H1 (cell line): Measurements from ENCODE around the gene TXNDC5. TPM values are rescaled to one million over a fixed set of nuclear protein-coding genes. Genes with fewer than 3 reads are reported as not detected.

Experiments
- CTCF ChIA-PET: fragments of 300-600 bp; sonication (Branson Sonifier 250); formaldehyde crosslinking; loops from one replicate; lab custom pipeline; 2021; ENCODE audit not compliant: partially characterized antibody; lab: Charles Lee
- POLR2A ChIA-PET: fragments of 300-600 bp; sonication (Branson Sonifier 250); formaldehyde crosslinking; loops from one replicate; lab custom pipeline; 2021; ENCODE audit warnings: inconsistent platforms; ENCODE audit not compliant: partially characterized antibody; lab: Charles Lee
- DNase-seq, 2 experiments: peaks; one replicate each; pipeline versions ENCODE4 v3.0.0 to v3.0.0-alpha.2; 2010 to 2022; ENCODE audit warnings: low spot score in 2 of 2, low read depth in 1 of 2, mixed read lengths in 1 of 2
- FAIRE-seq: peaks from 2 replicates; lab custom pipeline; 2011; peaks lifted over from hg19 to GRCh38; lab: Jason Lieb, UNC
- H2AFZ ChIP-seq: 2 replicates; pipeline ENCODE4 v1.8.1; 2012; ENCODE audit warnings: low read length, inconsistent platforms
- H2AK5ac ChIP-seq: 2 replicates; pipeline ENCODE4 v1.6.1; 2013; ENCODE audit warnings: low read depth, low read length
- H2BK120ac ChIP-seq: replicated peaks from 2 replicates; pipeline ENCODE3; 2013; ENCODE audit warnings: low read depth, low read length, inconsistent platforms
- H2BK12ac ChIP-seq: 2 replicates; pipeline ENCODE4 v1.6.1; 2013; ENCODE audit warnings: low read depth, low read length
- H2BK15ac ChIP-seq: 2 replicates; pipeline ENCODE4 v1.6.1; 2013; ENCODE audit warnings: low read length
- H2BK20ac ChIP-seq: 2 replicates; pipeline ENCODE4 v1.6.1; 2013; ENCODE audit warnings: low read length
- H2BK5ac ChIP-seq: 2 replicates; pipeline ENCODE4 v1.6.1; 2013; ENCODE audit warnings: low read depth, low read length
- H3K14ac ChIP-seq: 2 replicates; pipeline ENCODE4 v1.6.1; 2013; ENCODE audit warnings: inconsistent platforms; ENCODE audit not compliant: insufficient read length
- H3K18ac ChIP-seq: 2 replicates; pipeline ENCODE4 v1.6.1; 2013; ENCODE audit warnings: low read length; ENCODE audit errors: extremely low read depth
- H3K23ac ChIP-seq: 2 replicates; pipeline ENCODE4 v1.6.1; 2013; ENCODE audit warnings: inconsistent platforms; ENCODE audit not compliant: insufficient read length
- H3K23me2 ChIP-seq: 2 replicates; pipeline ENCODE4 v1.6.1; 2013; ENCODE audit warnings: low read depth, low read length
- H3K27ac ChIP-seq: 2 replicates; pipeline ENCODE4 v1.6.1; 2011; ENCODE audit warnings: low read depth, low read length, inconsistent platforms
- H3K27me3 ChIP-seq, 4 experiments: replicated peaks in 1 of 4; 1 replicate in 1 of 4; 2 replicates in 3 of 4; pipeline versions ENCODE4 v1.6.1 to v1.8.1; 2011 to 2013; ENCODE audit warnings: low read length in 3 of 4, mild to moderate bottlenecking in 3 of 4, inconsistent platforms in 2 of 4, mixed read lengths in 2 of 4, moderate library complexity in 1 of 4; ENCODE audit not compliant: control insufficient read depth in 3 of 4, insufficient read depth in 3 of 4; ENCODE audit errors: extremely low read depth in 1 of 4
- H3K36me3 ChIP-seq, 4 experiments: 2 replicates each; pipeline versions ENCODE4 v1.6.1 to v1.8.1; 2011 to 2013; ENCODE audit warnings: mild to moderate bottlenecking in 4 of 4, low read length in 3 of 4, moderate library complexity in 2 of 4, control low read depth in 1 of 4, inconsistent platforms in 1 of 4; ENCODE audit not compliant: insufficient read depth in 4 of 4, control insufficient read depth in 2 of 4
- H3K4ac ChIP-seq: replicated peaks from 2 replicates; pipeline ENCODE3; 2013; ENCODE audit warnings: low read length, low read depth, mixed read lengths, inconsistent platforms; ENCODE audit not compliant: insufficient read length
- H3K4me1 ChIP-seq, 4 experiments: replicated peaks in 1 of 4; 1 replicate in 1 of 4; 2 replicates in 3 of 4; pipeline versions ENCODE4 v1.6.1 to v1.8.1; 2011 to 2013; ENCODE audit warnings: low read length in 3 of 4, inconsistent platforms in 2 of 4, mixed read lengths in 1 of 4; ENCODE audit not compliant: insufficient read depth in 4 of 4, control insufficient read depth in 3 of 4
- H3K4me2 ChIP-seq, 2 experiments: 2 replicates each; pipeline versions ENCODE4 v1.6.1 to v1.8.1; 2011 to 2013; ENCODE audit warnings: low read depth in 2 of 2, low read length in 2 of 2, control low read depth in 1 of 2, inconsistent platforms in 1 of 2, mild to moderate bottlenecking in 1 of 2; ENCODE audit not compliant: insufficient read depth in 1 of 2
- H3K4me3 ChIP-seq, 4 experiments: fragments of 200-600, 300-600 bp in 1 of 4; sonication (generic), shearing (Covaris generic), sonication (Bioruptor Twin) in 1 of 4; 2 replicates each; pipeline versions ENCODE4 v1.5.1 to v1.8.1; 2011 to 2016; ENCODE audit warnings: low read length in 4 of 4, low read depth in 3 of 4, control low read depth in 2 of 4, inconsistent platforms in 2 of 4, mild to moderate bottlenecking in 2 of 4, mixed read lengths in 1 of 4, moderate library complexity in 1 of 4; ENCODE audit not compliant: insufficient read depth in 2 of 4; ENCODE audit errors: extremely low read depth in 1 of 4
- H3K56ac ChIP-seq: replicated peaks from 2 replicates; pipeline ENCODE3; 2013; ENCODE audit warnings: low read depth, mild to moderate bottlenecking, mixed read lengths, low read length, inconsistent platforms; ENCODE audit not compliant: insufficient read length
- H3K79me1 ChIP-seq: 2 replicates; pipeline ENCODE4 v1.6.1; 2013; ENCODE audit warnings: low read depth, low read length, control low read depth
- H3K79me2 ChIP-seq, 2 experiments: 2 replicates each; pipeline versions ENCODE4 v1.6.1 to v1.8.1; 2012 to 2013; ENCODE audit warnings: low read length in 2 of 2, mild to moderate bottlenecking in 2 of 2, inconsistent platforms in 1 of 2; ENCODE audit not compliant: insufficient read depth in 2 of 2, control insufficient read depth in 1 of 2
- H3K9ac ChIP-seq, 4 experiments: replicated peaks in 1 of 4; 1 replicate in 1 of 4; 2 replicates in 3 of 4; pipeline versions ENCODE4 v1.6.1 to v1.8.1; 2011 to 2013; ENCODE audit warnings: low read depth in 3 of 4, low read length in 3 of 4, control low read depth in 2 of 4, mild to moderate bottlenecking in 2 of 4, moderate library complexity in 2 of 4, inconsistent platforms in 1 of 4; ENCODE audit errors: extremely low read depth in 1 of 4
- H3K9me3 ChIP-seq, 2 experiments: 2 replicates each; pipeline versions ENCODE4 v1.6.1 to v1.8.1; 2012 to 2013; ENCODE audit warnings: mild to moderate bottlenecking in 2 of 2, moderate library complexity in 2 of 2, control low read depth in 1 of 2, inconsistent platforms in 1 of 2, low read depth in 1 of 2, low read length in 1 of 2, mixed read lengths in 1 of 2; ENCODE audit not compliant: insufficient read depth in 2 of 2
- H4K20me1 ChIP-seq, 2 experiments: replicated peaks in 1 of 2; 2 replicates each; pipeline versions ENCODE3 to v1.8.1; 2011 to 2013; ENCODE audit warnings: inconsistent platforms in 2 of 2, low read length in 2 of 2, mild to moderate bottlenecking in 1 of 2; ENCODE audit not compliant: insufficient read depth in 2 of 2, control insufficient read depth in 1 of 2
- H4K5ac ChIP-seq: 2 replicates; pipeline ENCODE4 v1.6.1; 2013; ENCODE audit warnings: low read length, low read depth, mixed read lengths, inconsistent platforms; ENCODE audit not compliant: insufficient read length
- H4K8ac ChIP-seq: 2 replicates; pipeline ENCODE4 v1.8.0; 2013; ENCODE audit warnings: mild to moderate bottlenecking, moderate library complexity, low read length, inconsistent platforms; ENCODE audit not compliant: insufficient read depth; ENCODE audit errors: extremely low read depth
- H4K91ac ChIP-seq: replicated peaks from 2 replicates; pipeline ENCODE3; 2013; ENCODE audit warnings: low read length, mixed read lengths, inconsistent platforms; ENCODE audit not compliant: insufficient read length
- CBX5 ChIP-seq: fragments of 300-800, 300-1000 bp; sonication (generic); IDR thresholded peaks from 2 replicates; pipeline ENCODE4 v1.7.1; 2016; ENCODE audit warnings: antibody characterized with exemption, low read length, low read depth
- EP300 ChIP-seq, 2 experiments: IDR thresholded peaks; 1 replicate in 1 of 2; 2 replicates in 1 of 2; pipeline ENCODE4 v1.6.1; 2011 to 2012; ENCODE audit warnings: low read depth in 2 of 2, low read length in 2 of 2, mild to moderate bottlenecking in 2 of 2, borderline replicate concordance in 1 of 2, inconsistent platforms in 1 of 2, moderate library complexity in 1 of 2
- GABPA ChIP-seq: IDR thresholded peaks from 2 replicates; pipeline ENCODE4 v1.6.1; 2011; ENCODE audit warnings: mild to moderate bottlenecking, low read length, moderate library complexity, borderline replicate concordance; ENCODE audit not compliant: insufficient read depth
- HDAC2 ChIP-seq, 2 experiments: fragments of 300-600 bp in 1 of 2; sonication (generic) in 1 of 2; IDR thresholded peaks; 2 replicates each; pipeline ENCODE4 v1.6.1; 2011 to 2012; ENCODE audit warnings: low read depth in 2 of 2, low read length in 2 of 2, mild to moderate bottlenecking in 2 of 2, moderate library complexity in 2 of 2, borderline replicate concordance in 1 of 2, inconsistent platforms in 1 of 2
- SP4 ChIP-seq: IDR thresholded peaks from 2 replicates; pipeline ENCODE4 v1.6.1; 2012; ENCODE audit warnings: low read length, inconsistent platforms
- whole genome bisulfite sequencing, 2 experiments: shearing (Covaris generic) in 1 of 2; methylation state at CpG; one replicate each; pipeline versions ENCODE4 v1.1.6 to v1.1.7; 2013 to 2015; ENCODE audit warnings: low lambda C conversion rate in 2 of 2, mixed read lengths in 2 of 2, inconsistent platforms in 1 of 2, low coverage in 1 of 2, missing lambda C conversion rate in 1 of 2; ENCODE audit not compliant: insufficient replicate concordance in 2 of 2, insufficient coverage in 1 of 2, insufficient read length in 1 of 2; ENCODE audit errors: extremely low coverage in 1 of 2, missing lambda C conversion rate in 1 of 2; 5-methylcytosine and 5-hydroxymethylcytosine counted together
- polyA plus RNA-seq, 7 experiments: library from polyadenylated mRNA; depleted of rRNA in 3 of 7; stranded (reverse) in 5 of 7; unstranded in 2 of 7; fragments of >200 nt in 5 of 7; fragments of 200-250 nt in 2 of 7; gene quantifications; 1 replicate in 5 of 7; 2 replicates in 1 of 7; 4 replicates in 1 of 7; pipeline versions ENCODE4 v1.2.1 to v1.2.3, GENCODE V29; 2011 to 2013; ENCODE audit warnings: missing spikeins in 2 of 7, mixed read lengths in 2 of 7
- total RNA-seq: library from RNA; stranded (reverse); fragmentation: NEBNext Ultra II Directional; extraction: Animal tissue kit (Norgen Biotek cat#: 25700); gene quantifications from 2 replicates; pipeline ENCODE4 v1.2.1, GENCODE V29; 2021

TXNDC5 gene
- total and polyA plus RNA-seq, 2 of the 8 experiments (the other 6 are each of a cell fraction or from before 2014, with no cell fraction given): 114 to 172 TPM

DNA sequence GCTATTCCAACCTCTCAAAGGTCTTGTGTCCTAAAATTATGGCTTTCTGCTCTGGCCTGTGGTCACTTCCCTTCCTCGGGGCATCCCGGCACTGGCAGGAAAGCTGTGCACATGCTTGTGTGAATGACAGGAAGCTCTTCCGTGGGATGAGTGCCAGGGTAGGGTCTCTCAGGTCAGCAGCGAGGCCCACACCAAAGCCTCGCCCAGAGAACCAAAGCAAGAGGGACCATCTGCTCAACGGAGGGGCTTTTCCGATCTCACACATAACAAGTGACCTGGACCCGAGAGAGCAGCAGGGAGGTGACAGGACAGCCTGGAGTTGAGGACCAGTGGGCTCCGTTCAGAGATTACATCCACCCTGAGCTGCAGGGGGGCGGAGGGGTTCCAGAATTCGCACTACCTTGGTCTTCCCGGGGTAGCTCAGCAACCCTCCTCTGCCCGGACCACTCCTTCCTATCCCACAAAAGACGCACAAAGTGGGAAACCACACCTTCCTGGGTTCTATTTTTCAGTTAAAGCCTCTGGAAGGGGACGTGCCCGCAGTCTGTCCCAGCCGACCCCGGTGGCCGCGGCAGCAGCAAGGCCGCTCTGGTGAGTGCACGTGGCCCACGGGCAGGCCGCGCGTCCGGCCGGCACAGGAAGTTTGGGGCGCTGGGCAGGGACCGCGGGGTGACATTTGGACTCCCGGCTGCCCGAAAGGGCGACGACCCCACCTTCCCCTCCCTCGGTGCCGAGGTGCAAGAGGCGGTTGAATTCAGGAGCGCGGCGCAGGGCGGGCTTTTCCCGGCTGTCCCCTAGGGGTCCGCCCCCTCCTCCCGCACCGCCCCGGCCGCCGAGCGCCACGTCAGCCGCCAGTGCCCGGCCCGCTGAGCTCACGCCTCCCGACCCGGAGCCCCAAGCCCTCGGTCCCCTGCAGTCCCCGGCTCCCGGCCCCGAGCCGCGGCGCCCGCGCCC, 988 bp downstream of the TXNDC5 start:
- Histone ChIP-seq H2AK5ac (peak overlapping the region; percentile 33; the same call in 1 of the 2 replicates), H4K5ac (peak overlapping the region; percentile 53), H2BK15ac (no peak overlapping the region), H3K36me3 (peaks cover 0 to 6% (median 2%) of the 10 kb centered on the region in 4 experiments; a peak in 3 of 8 replicates), H3K23me2 (peaks cover 6% of the 10 kb centered on the region; the same call in 1 of the 2 replicates), H3K27ac (no peak overlapping the region), H2AFZ (0 out of 2 replicates have a peak overlapping the region, but pooled peaks have one; percentile 23), H4K20me1 (peaks cover 6 to 13% of the 10 kb centered on the region in 2 experiments), H3K79me2 (peaks cover 14 to 48% of the 10 kb centered on the region in 2 experiments), H3K14ac (no peak overlapping the region), H3K9ac (peak overlapping the region; percentile 56 to 77 (median 65)), H4K91ac (peak overlapping the region; percentile 66), H3K79me1 (peaks cover 9% of the 10 kb centered on the region), H3K23ac (no peak overlapping the region), H4K8ac (peak overlapping the region; percentile 91), H3K4ac (peak overlapping the region; percentile 61), H3K4me1 (peaks cover 2 to 7% (median 3%) of the 10 kb centered on the region in 4 experiments; a peak in 5 of 7 replicates), H2BK12ac (no peak overlapping the region), H3K9me3 (no peaks in the 10 kb centered on the region), H3K4me3 (peak overlapping the region; percentile 55 to 89 (median 75)), H2BK120ac (no peak overlapping the region), H2BK20ac (no peak overlapping the region), H2BK5ac (peak overlapping the region; percentile 21; the same call in 1 of the 2 replicates), H3K18ac (peak overlapping the region; percentile 48), H3K4me2 (peak overlapping the region; percentile 97 to 98), H3K56ac (peak overlapping the region; percentile 23), H3K27me3 (peaks cover 0 to 14% (median 3%) of the 10 kb centered on the region in 4 experiments; a peak in 4 of 7 replicates)
- WGBS, 2 experiments: 10% methylated on average over 29 of the region's 66 CpGs; no CpG with 5 or more reads in 1 of the 2 experiments
- ChIA-PET POLR2A (interaction anchor here (0.6 to 1.7 kb wide), 9 partner anchors 12 to 155 kb away, joined by 3 to 10 read pairs (median 3); partner anchors contain the start of gene BLOC1S5), CTCF (interaction anchor here (1.1 kb wide), 1 partner anchor 187 kb away, joined by 3 read pairs; no protein-coding TSS in a partner anchor)
- peak in 1 of 2 experiments; percentile 79 for DNase-seq
- no peak for FAIRE-seq
- peak in 1 of 2 experiments; percentile 44; a peak in 1 of 4 replicates for TF ChIP-seq HDAC2 (IDR thresholded peaks at IDR 0.05; ENCODE audit: borderline replicate concordance in 1 of 2, low read depth in 2 of 2, low read length in 2 of 2)
- no peak for TF ChIP-seq GABPA
- TF ChIP-seq CBX5: no peak
- TF ChIP-seq EP300 (IDR thresholded peaks at IDR 0.05; ENCODE audit: borderline replicate concordance in 1 of 2, low read depth in 2 of 2, low read length in 2 of 2): no peak
- TF ChIP-seq SP4: no peak
